GM12875 (cell line): ENCODE results near the gene EIF1B.

ENCODE experiments used
- H3K4me3 ChIP-seq: one replicate; pipeline ENCODE4 v1.5.1; 2011; ENCODE audit warnings: low read depth, low read length, control low read depth
- CTCF ChIP-seq: IDR thresholded peaks from 2 replicates; pipeline ENCODE4 v1.5.1; 2011; ENCODE audit warnings: low read depth, mild to moderate bottlenecking, control low read depth, inconsistent platforms, low read length, moderate library complexity, borderline replicate concordance; ENCODE audit not compliant: insufficient read depth

Gene EIF1B

GRCh38 chr3:40332684-40333083, 23.2 kb downstream of the EIF1B start:
- no peak for TF ChIP-seq CTCF
- H3K4me3 ChIP-seq: no peak overlapping the region

GRCh38 chr3:40333416-40333815, 23.9 kb downstream of the EIF1B start:
- no peak overlapping the region for H3K4me3 ChIP-seq
- no peak for TF ChIP-seq CTCF

GRCh38 chr3:40333852-40334251, 24.3 kb downstream of the EIF1B start:
- no peak for TF ChIP-seq CTCF
- H3K4me3 ChIP-seq: no peak overlapping the region

- no peak overlapping the region for H3K4me3 ChIP-seq
- no peak for TF ChIP-seq CTCF
Observed at GRCh38 chr3:40336101-40336500, 26.6 kb downstream of the EIF1B start.

- no peak for TF ChIP-seq CTCF
- H3K4me3 ChIP-seq: no peak overlapping the region
Observed at GRCh38 chr3:40336511-40337135, 27.1 kb downstream of the EIF1B start.

GRCh38 chr3:40337136-40338108, 27.9 kb downstream of the EIF1B start:
- TF ChIP-seq CTCF: no peak
- no peak overlapping the region for H3K4me3 ChIP-seq
